Hematopoietic multipotent progenitor cell treated with erythropoietin and hydrocortisone succinate and interleukin-3 and kit ligand, for 8 days (in vitro differentiated cells): ENCODE results near the gene TEPSIN.

Source experiments
- DNase-seq: peaks from one replicate; pipeline ENCODE4 v3.0.0-alpha.2; 2015

The TEPSIN gene

DNA sequence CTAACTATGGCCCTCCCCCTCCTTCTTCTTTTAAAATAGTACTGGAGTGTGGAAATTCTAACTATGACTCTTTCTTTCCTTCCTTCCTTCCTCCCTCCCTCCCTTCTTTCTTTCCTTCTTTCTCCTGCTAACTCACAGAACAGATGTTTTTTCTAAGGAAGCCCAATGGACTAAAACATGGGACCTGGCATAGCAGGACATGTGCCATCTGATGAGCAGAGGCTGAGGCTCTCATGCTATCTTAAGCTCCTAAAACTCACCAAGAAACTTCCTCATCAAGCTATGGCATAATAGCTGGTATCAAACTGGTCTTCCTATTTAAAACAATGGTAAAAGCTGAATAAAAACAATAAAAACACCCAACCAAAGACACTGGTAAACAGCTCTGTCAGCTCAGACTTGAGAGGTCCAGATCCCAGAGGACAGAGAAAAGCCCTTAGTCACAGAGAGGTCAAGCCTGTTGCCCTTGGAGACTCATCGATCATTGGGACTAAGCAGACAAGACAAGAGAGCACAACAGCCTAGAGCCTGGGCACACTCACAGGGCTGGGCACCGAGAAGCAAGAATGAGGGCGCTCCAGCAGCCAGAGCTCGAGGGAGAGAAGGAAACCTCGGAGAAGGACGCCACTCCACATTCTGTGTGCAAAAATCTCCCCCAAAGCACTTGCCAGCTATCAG lies 28.7 kb upstream of the TEPSIN start:
- DNase-seq = no peak

DNA sequence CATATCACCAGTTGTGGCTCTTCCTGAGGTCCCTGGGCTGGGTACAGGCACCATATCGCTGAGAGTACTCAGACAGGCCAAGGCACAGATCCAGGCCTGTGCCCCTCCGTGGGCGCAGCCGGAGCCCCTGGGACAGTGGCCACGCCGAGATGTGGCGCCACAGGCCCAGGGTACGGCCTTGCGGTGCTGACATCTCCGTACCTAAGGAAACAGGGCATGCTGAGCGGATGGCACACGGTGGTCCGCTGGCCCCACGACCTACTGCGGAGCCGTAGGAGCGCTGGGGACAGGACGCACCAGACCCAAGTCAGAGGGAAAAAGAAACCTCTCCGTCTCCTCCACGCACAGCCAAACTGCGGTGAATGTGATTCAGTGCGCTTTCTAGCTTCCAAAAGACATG lies 26.7 kb upstream of the TEPSIN start:
- no peak for DNase-seq

DNA sequence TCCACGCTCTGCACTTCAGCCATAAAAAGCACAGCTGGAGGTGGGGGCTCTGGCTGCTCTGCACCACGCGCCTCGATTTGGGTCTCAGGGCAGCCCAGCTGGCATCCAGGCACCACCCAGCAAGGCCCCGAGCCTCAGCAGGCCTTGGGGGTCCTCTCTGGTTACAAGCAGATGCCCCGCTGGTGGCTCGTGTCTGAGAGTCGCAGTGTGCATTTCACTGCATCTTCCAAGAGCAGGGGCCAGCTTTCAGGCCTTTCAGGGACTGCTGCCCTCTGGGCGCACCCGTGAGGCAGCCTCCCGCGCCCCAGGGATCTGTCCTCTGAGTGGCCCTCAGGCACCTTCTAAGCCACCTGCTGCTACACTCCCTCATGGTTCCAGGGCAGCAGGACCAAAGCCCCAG lies 25.8 kb upstream of the TEPSIN start:
- no peak for DNase-seq

DNA sequence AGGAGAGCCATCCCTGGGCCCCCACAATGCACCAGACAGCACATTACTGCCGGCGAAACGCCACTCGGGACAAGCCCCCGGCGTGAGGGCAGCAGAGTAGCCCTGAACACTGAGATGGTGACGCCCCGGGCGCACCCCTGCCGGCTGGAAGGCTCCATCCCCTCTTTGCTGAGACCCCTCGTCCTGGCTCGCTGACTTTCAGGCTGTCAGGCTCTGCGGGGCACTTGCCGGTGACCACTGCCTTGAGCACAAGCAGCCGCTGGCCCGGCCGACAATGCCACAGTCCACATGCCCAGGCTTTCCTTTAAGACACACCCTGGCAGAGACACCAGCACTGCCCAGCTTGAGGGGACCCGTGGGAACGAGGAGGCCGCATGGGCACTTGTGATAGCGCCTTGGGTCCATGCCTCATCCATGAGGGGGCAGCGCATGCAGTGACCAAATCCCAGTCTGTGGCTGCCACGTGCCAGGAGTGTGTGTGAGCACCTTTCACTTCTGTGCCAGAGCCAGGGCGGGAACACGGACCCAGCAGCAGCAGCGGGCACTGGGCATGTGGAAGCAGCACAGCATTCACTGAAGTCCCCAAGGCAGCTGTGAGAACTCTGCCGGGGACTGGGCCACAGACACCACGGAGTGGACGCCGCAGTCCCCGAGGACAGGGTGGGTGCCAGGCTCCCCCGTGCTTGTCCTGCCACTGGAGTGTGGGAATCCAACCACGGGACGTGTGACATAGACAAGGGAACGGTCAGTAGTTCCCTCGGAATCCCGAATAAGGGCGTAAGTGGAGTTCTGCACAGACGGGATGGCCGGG lies 24.7 kb upstream of the TEPSIN start:
- no peak for DNase-seq

GRCh38 chr17:81261582-81262336 lies 22.9 kb upstream of the TEPSIN start:
- DNase-seq = no peak

GRCh38 chr17:81261096-81261495 lies 22.2 kb upstream of the TEPSIN start:
- no peak for DNase-seq

GRCh38 chr17:81260641-81261040 lies 21.8 kb upstream of the TEPSIN start:
- DNase-seq = no peak

GRCh38 chr17:81260171-81260570 lies 21.3 kb upstream of the TEPSIN start:
- DNase-seq = no peak

- no peak for DNase-seq
Measured at GRCh38 chr17:81259058-81259605, 20.3 kb upstream of the TEPSIN start.

DNA sequence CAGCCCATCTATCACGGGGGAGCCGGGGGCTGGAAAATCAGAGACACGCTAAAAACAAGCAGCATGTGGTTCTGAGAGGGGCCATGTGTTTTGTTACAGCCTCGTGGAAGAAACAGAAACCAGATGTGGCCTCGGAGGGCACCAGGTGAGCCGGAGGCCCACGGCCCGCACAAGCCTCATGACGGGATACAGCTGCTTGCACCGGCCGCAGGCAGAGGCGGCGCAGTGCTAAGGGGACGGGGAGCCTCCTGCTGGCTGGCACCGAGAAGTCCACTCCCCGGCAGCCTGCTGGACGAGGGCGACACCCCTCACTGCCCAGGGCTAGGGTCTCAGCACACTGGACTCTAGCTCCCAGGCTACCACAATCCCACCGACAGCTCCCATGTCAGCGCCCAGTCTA lies 19.4 kb upstream of the TEPSIN start:
- DNase-seq = no peak

DNA sequence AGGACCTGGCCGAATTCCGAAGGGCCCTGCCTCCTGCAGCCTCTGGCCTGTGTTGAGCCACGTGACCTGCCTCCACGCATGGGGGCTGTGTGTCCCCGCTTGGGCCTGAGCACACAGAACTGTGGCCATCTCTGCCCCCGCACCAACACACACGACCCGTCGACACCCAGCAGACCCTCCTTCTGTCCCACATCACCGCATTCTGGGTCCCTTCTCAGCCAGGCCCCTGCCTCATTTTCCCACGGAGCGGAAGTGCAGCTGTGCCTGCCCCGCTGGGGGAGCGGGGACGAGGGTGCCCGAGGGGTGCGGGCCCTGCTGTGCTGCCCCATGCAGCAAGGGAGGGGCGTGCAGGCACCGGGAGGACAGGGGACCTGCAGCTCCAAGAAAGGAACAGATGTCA lies 18.7 kb upstream of the TEPSIN start:
- DNase-seq = no peak

DNA sequence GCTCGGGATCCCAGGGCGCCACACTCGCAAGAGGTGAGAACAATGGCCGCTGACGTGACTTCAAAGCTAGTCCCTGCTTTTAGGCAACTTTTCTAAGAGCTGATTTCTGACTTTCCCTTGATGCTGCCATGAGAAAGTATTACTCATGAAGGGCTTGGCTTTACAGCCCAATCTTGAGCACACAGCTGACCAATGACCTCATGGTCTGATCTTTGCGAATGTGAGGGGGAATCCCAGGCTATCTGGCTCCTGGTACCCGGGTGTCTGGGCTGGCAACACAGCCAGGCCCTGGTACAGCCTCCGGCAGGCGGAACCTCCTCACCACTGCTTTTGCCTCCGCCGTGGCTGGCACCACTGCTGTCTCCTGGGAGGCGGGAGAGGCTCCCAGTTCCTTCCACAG lies 17.8 kb upstream of the TEPSIN start:
- no peak for DNase-seq

GRCh38 chr17:81254955-81255717 lies 16.3 kb upstream of the TEPSIN start:
- no peak for DNase-seq

DNA sequence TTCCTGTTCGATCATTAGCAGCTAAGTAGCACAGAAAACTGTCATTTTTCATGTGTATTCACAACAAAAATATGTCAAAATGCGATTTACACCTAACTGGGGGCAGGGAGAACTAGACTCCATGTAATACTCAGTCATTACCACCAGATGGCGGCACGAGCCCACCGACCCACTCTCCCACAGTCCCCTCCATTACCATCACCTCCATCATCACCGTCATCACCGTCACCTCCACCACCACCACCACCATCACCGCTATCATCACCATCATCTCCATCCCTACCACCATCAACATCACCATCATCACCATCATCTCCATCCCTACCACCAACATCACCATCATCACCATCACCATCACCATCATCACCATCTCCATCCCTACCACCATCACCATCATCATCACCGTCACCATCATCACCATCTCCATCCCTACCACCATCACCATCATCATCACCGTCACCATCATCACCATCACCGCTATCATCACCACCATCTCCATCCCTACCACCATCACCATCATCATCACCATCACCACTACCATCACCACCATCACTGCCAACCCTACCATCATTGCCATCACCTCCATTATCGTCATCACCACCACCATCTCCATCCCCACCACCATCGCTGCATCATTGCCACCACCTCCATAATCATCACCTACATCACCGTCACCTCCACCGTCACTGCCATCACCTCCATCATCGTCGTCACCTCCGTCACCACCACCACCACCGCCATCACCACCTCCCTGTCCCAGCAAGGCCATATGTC lies 14.7 kb upstream of the TEPSIN start:
- DNase-seq = peak; percentile 28

DNA sequence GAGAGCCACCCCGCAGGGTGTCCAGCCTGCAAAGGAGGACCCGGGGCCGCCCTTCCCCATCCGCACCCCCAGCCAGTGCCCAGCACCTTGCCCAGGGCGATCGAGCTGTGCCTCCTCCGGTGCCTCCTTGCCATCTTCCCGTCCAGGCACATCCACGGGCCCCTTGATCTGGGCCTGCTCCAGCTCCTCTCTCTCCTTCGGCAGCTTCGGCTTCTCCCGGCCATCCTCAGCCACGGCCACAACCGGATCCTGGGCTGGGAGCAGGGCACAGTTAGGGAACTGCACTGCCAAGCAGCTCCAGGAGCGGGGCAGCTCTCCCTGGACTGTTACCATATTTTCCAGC lies 14.1 kb upstream of the TEPSIN start:
- no peak for DNase-seq

DNA sequence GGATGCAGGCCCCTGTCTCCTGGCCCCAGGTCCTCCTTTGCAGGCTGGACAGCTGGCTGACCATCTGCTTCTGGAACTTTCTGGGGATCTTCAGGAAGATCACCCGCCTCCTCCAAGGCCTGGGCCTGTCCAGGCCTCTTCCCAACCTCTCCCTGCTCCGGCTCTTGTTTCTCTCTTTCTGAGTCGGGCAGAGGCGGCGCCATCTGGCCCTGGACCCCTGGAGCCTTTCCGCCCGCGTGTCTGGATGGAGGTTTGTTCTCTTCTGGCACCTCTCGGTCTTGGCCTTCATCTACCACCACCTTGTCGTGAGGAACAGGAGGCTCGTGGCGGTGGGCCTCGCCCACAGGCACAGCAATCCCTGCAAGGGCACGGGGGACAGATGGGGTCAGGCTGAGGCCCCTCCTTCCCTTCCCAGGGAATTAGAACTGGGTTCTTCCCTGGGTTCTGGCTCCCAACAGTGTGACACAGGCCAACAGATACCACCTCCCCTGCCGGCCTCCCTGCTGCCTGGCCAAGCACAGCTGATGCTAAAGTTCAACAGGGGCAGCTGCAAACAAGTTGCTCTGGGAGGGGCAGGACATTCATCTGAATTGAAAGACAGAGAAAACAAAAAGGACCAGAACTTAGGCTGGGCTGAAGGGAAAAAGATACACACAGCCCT lies 13.6 kb upstream of the TEPSIN start:
- no peak for DNase-seq

DNA sequence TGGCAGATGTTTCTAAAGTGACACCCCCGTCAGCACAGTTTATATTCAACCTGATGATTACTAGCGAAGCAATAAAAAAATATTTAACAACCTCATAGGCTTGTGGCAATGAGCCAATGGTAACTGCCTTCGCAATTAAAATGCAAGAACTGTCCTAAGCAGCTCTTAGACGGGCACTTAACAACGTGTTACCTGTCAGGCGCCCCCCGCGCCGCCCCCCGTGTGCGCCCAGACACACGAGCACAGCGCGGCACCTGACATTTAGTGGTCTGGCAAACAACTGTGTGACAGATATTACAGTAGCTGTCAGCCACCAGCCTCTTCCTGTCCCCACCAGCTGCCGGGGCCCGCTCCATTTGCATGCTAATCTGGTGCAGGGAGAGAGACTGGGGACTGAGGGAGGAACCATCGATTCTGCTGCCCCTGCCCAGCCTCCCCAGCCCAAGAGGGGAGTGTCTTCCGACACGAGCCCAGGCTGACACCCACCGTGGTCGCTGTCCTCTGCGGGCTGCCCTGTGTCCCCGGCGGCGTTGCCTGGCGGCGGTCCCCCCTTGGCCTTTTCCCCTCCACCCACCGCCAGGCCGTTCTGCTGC lies 12.9 kb upstream of the TEPSIN start:
- no peak for DNase-seq

DNA sequence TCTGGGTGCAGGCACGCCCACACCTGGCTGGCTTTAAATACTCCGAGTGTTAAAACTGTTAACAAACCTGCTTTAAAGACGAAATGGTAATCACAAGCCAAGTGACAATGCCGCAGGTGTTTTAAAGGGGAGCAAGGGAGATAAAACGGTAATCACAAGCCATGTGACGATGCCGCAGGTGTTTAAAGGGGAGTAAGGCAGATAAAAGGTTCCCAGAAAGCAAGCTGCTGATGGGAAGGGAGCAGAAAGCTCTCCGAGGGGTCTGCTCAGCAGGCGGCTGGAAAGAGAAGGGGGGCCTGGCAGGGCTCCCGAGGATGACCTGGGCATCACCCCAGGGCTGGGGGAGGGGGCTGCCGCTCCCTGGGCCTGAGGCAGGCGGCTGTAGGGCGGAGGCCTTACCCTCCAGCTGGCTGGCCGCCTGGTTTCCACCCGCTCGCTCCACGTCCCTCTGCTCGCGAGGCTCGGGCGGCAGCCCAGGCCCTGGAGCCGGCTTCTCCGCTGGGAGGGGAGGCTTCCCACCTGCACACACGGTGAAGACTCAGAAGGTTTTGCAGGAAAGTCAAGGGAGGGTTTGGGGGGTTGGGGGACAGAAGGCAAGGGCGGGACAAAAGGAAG lies 12.3 kb upstream of the TEPSIN start:
- no peak for DNase-seq

- no peak for DNase-seq
Measured at GRCh38 chr17:81250286-81251093, 11.6 kb upstream of the TEPSIN start.
